Activated T-cell treated with anti-CD3 and anti-CD28 coated beads, Interleukin-2, amount 50 U/mL, for 1 hour (primary cell): ENCODE data around the gene CCDC190.
"Not testable (repeated sequence)": the region's sequence is repeated elsewhere in the genome, so short reads cannot be mapped to it uniquely, and the experiment has no call there.

ENCODE experiments used
- DNase-seq: peaks from one replicate; pipeline ENCODE4 v3.0.0-alpha.2; 2020

The CCDC190 gene

GRCh38 chr1:162876751-162877150 lies 15.8 kb upstream of the CCDC190 start:
- DNase-seq: no peak

- no peak for DNase-seq
These were observed 13.0 kb upstream of the CCDC190 start for GRCh38 chr1:162873671-162874666.

GRCh38 chr1:162872981-162873380 lies 12.0 kb upstream of the CCDC190 start:
- no peak for DNase-seq

- not testable (repeated sequence) for DNase-seq
These were observed 10.4 kb upstream of the CCDC190 start for GRCh38 chr1:162871417-162871816.

GRCh38 chr1:162868972-162869371 lies 8.0 kb upstream of the CCDC190 start:
- no peak for DNase-seq

GRCh38 chr1:162861625-162862024 lies 650 bp upstream of the CCDC190 start:
- DNase-seq: no peak

GRCh38 chr1:162859191-162859590 lies 1.8 kb downstream of the CCDC190 start:
- DNase-seq: no peak

- no peak for DNase-seq
These were observed 3.1 kb downstream of the CCDC190 start for GRCh38 chr1:162857850-162858249.

- DNase-seq: no peak
These were observed 4.7 kb downstream of the CCDC190 start for GRCh38 chr1:162856260-162856659.

- no peak for DNase-seq
These were observed 5.4 kb downstream of the CCDC190 start for GRCh38 chr1:162855461-162856150.

GRCh38 chr1:162854245-162854882 lies 6.6 kb downstream of the CCDC190 start:
- peak; percentile 27 for DNase-seq

GRCh38 chr1:162851341-162851740 lies 9.6 kb downstream of the CCDC190 start:
- DNase-seq: no peak

- no peak for DNase-seq
These were observed 11.3 kb downstream of the CCDC190 start for GRCh38 chr1:162849711-162850110.

GRCh38 chr1:162847839-162848453 lies 13.0 kb downstream of the CCDC190 start:
- peak; percentile 77 for DNase-seq

- DNase-seq: no peak
These were observed 14.4 kb downstream of the CCDC190 start for GRCh38 chr1:162846256-162847212.

- no peak for DNase-seq
These were observed 16.8 kb downstream of the CCDC190 start for GRCh38 chr1:162844153-162844552.

GRCh38 chr1:162840250-162840839 lies 20.6 kb downstream of the CCDC190 start:
- no peak for DNase-seq

- DNase-seq: no peak
These were observed 22.1 kb downstream of the CCDC190 start for GRCh38 chr1:162838863-162839262.

GRCh38 chr1:162835157-162835899 lies 25.6 kb downstream of the CCDC190 start:
- no peak for DNase-seq

- DNase-seq: no peak
These were observed 28.5 kb downstream of the CCDC190 start for GRCh38 chr1:162832470-162832869.

GRCh38 chr1:162829268-162829667 lies 31.7 kb downstream of the CCDC190 start:
- no peak for DNase-seq
